Mesothelial cell of epicardium (in vitro differentiated cells): ENCODE measurements around the gene SH2B3. TPM values are rescaled to one million over a fixed set of nuclear protein-coding genes. Genes with fewer than 3 reads are reported as not detected.

ENCODE experiments used
- DNase-seq, 2 experiments: peaks; one replicate each; pipeline ENCODE4 v3.0.0; 2021; ENCODE audit warnings: low spot score in 2 of 2; ENCODE audit not compliant: unreplicated experiment in 2 of 2
- H3K27ac Mint-ChIP-seq: 2 replicates; pipeline ENCODE4 v1.8.0; 2021; ENCODE audit warnings: mixed read lengths
- H3K27me3 Mint-ChIP-seq: 2 replicates; pipeline ENCODE4 v1.8.0; 2021; ENCODE audit warnings: low read depth, mixed read lengths
- H3K36me3 Mint-ChIP-seq: 2 replicates; pipeline ENCODE4 v1.8.0; 2021; ENCODE audit warnings: mixed read lengths
- H3K4me1 Mint-ChIP-seq: 2 replicates; pipeline ENCODE4 v1.8.0; 2021; ENCODE audit warnings: mixed read lengths
- H3K4me3 Mint-ChIP-seq: 2 replicates; pipeline ENCODE4 v1.8.0; 2021; ENCODE audit warnings: mild to moderate bottlenecking, moderate library complexity, mixed read lengths
- H3K9me3 Mint-ChIP-seq: 2 replicates; pipeline ENCODE4 v1.8.0; 2021; ENCODE audit warnings: mixed read lengths
- total RNA-seq: library from RNA; stranded (reverse); gene quantifications from 3 replicates; pipeline ENCODE4 v1.2.1, GENCODE V29; 2021
- TF ChIP-seq, protein P1 (sequence below): fragments of 200-600 bp; sonication (generic); IDR thresholded peaks from one replicate; pipeline ENCODE4 v1.5.0; 2021; ENCODE audit warnings: antibody characterized with exemption; ENCODE audit not compliant: unreplicated experiment

Gene SH2B3
- total RNA-seq, 1 donor from 2014 or later: 2.1 TPM

DNA sequence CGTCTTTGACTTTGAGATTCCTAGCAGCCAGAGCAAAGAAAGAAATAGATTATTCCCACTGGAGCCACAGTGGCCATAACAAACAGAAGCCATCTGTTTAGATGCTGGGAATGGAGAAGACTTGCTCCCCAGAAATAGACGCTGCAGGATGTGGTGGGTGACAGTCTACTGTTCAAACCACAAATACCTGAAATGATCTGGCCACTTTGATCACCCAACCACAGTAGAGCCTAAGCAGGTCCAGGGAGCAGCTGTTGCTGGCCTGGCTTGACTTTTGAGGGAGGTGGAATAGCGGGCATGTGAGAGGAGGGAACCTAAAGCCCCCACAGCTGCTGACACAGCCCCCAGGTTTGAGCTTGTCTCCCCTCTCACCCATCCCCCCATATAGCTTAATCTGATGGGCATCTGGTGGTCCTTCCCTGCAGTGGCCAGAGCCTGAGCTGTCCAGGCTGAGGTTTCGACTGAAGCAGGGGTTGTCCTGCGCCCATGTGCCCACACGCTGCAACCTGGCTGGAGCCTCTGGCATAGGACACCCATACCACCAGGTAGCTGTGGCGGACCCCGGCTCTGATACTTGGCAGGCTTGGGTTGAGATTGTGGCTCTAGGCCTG is 38.7 kb downstream of the SH2B3 start:
- Mint-ChIP-seq H3K4me1 (peaks cover 2% of the 10 kb centered on the region), H3K4me3 (no peak overlapping the region), H3K27ac (no peak overlapping the region), H3K36me3 (peaks cover 31% of the 10 kb centered on the region), H3K27me3 (no peaks in the 10 kb centered on the region), H3K9me3 (no peaks in the 10 kb centered on the region)
- TF ChIP-seq, protein P1, sequence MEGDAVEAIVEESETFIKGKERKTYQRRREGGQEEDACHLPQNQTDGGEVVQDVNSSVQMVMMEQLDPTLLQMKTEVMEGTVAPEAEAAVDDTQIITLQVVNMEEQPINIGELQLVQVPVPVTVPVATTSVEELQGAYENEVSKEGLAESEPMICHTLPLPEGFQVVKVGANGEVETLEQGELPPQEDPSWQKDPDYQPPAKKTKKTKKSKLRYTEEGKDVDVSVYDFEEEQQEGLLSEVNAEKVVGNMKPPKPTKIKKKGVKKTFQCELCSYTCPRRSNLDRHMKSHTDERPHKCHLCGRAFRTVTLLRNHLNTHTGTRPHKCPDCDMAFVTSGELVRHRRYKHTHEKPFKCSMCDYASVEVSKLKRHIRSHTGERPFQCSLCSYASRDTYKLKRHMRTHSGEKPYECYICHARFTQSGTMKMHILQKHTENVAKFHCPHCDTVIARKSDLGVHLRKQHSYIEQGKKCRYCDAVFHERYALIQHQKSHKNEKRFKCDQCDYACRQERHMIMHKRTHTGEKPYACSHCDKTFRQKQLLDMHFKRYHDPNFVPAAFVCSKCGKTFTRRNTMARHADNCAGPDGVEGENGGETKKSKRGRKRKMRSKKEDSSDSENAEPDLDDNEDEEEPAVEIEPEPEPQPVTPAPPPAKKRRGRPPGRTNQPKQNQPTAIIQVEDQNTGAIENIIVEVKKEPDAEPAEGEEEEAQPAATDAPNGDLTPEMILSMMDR: no peak
- DNase-seq: peak in 1 of 2 experiments; percentile 7

DNA sequence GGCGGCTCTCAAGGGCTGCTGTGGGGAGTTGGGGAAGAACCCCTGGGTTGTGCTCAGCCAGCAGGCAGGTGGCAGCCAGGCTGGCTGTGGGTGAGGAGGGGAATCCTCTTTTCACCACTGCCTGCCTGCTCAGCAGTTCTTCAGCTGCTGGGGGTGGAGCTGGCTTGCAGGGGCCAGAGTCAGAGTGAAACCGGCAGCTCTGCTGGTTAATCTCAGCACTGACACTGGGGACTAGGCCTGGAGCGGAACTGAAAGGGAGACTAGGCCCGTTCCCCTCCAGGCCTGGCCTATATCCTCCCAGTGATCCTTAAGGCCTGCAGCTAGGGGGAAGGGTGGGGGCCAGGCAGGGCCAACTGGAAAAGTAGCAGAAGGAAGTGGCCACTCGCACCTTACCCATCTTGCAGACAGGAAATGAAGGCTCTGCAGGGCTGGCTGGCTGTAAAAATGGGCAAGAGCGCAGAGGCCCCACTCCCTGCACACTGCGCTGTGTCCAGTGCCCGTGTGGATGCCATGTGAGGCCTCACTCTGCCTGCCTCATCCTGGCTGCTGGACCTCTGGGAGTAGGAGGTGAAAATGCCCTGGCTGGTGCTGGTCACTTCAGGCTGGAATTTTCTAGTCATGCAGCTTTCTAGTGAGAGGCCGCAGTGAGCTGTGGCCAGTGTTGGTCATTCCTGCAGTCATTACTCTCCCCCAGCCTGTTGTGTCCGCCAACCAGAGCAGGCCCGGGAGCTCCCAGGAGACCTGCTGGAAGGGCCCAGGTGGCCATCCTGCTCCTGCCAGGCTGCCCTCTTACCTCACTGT is 39.4 kb downstream of the SH2B3 start:
- no peak overlapping the region for H3K27ac Mint-ChIP-seq
- TF ChIP-seq, protein P1: no peak
- H3K4me3 Mint-ChIP-seq: no peak overlapping the region
- H3K9me3 Mint-ChIP-seq: no peaks in the 10 kb centered on the region
- H3K4me1 Mint-ChIP-seq: peaks cover 2% of the 10 kb centered on the region
- peaks cover 31% of the 10 kb centered on the region for H3K36me3 Mint-ChIP-seq
- H3K27me3 Mint-ChIP-seq: no peaks in the 10 kb centered on the region
- DNase-seq: peak in 1 of 2 experiments; percentile 14

DNA sequence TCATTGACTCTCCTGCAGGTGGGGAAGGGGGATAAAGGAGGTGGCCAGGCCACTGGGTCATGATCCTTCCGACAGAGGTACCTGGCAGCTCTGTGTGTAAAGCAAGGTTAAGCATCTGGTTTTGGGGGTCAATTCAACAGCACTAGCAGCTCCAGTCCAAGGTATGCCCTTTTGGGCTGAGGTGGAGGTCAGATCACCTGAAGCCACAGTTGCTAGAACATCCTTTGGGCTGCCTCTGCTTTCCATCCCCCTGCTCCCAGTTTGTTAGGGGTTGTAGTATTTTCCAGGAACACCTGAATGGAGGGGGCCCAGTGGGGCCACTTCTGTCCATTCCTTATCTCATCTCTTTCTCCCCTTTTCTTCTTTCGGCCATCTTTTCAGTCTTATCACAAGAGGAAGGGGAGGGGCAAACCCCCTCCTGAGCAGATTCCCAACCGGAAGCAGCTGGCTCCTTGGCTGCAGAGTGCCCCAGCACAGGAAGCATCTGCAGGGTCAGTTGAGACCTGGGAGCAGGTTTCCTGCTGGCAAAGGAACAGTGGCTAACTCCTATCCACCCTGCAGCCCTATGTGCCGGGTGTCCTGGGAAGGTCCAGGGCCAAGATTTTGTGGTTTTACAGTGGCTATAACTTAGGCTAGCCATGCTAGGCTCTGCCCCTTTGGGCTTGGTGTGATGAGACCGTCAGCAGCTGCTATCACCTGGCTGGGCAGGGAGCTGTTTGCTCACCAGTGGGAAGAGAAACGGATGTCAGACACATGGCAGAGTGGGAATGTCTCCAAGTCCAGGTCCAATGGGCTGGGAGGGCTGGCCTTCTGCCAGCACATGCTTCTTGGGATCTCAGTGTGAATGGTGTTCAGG is 40.2 kb downstream of the SH2B3 start:
- peaks cover 36% of the 10 kb centered on the region for H3K36me3 Mint-ChIP-seq
- DNase-seq: peak in 1 of 2 experiments; percentile 9

DNA sequence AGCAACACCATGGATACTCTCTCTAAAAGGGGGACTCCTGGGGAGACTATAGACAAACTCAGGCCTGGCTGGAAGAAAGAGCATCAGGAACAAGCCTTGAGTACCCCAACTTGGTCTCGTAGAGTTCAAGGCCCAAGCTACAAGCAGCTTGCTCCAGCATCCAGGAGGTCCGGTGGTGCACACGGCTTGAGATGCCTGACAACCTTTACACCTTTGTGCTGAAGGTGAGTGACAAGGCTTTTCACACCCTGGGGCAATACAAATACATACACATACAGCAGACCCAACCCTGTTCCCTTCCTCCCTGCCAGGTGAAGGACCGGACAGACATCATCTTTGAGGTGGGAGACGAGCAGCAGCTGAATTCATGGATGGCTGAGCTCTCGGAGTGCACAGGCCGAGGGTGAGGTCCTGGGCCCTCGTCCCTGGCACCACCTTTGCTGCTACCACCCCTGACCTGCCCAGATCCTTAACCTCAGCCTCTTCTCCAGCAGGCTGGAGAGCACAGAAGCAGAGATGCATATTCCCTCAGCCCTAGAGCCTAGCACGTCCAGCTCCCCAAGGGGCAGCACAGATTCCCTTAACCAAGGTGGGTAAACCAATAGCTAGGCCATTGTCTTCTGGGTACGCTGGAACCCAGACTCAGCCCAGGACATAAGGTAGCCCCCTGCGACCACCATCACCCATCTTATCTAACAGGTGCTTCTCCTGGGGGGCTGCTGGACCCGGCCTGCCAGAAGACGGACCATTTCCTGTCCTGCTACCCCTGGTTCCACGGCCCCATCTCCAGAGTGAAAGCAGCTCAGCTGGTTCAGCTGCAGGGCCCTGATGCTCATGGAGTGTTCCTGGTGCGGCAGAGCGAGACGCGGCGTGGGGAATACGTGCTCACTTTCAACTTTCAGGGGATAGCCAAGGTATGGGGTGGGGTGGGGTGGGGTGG is 41.2 kb downstream of the SH2B3 start:
- peak overlapping the region; percentile 58 for H3K27ac Mint-ChIP-seq
- no peak overlapping the region for H3K4me3 Mint-ChIP-seq
- peak in 1 of 2 experiments; percentile 3 for DNase-seq
- peaks cover 2% of the 10 kb centered on the region for H3K4me1 Mint-ChIP-seq
- H3K36me3 Mint-ChIP-seq: peaks cover 39% of the 10 kb centered on the region
- no peaks in the 10 kb centered on the region for H3K27me3 Mint-ChIP-seq
- H3K9me3 Mint-ChIP-seq: no peaks in the 10 kb centered on the region
- TF ChIP-seq, protein P1: no peak

More for the DNA sequence above, 40.2 kb downstream of the SH2B3 start:
- no peaks in the 10 kb centered on the region for H3K27me3 Mint-ChIP-seq
- TF ChIP-seq, protein P1: no peak
- H3K4me3 Mint-ChIP-seq: no peak overlapping the region
- peak overlapping the region; percentile 58 for H3K27ac Mint-ChIP-seq
- H3K4me1 Mint-ChIP-seq: peaks cover 2% of the 10 kb centered on the region
- H3K9me3 Mint-ChIP-seq: no peaks in the 10 kb centered on the region
